ENCODE measurements around the gene DARS1.

DNA sequence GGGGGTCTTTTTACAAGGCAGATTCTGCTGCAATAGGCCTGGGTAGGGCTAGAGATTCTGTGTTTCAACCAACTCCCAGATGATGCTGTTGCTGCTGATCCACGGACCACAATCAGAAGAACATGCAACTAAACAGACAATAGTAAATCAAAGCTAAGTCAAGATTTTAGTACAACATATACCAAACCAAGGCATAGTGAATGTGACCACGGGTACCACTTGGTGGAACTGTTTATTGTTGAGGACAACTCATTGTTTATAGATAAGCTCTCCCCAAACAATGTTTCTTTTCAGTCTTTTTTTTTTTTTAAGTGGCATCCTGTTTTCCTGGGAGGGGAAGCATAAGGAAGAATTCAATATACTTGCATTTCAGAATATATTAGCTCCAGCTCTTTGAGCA lies 36.0 kb upstream of the DARS1 start:
- no peak for TF ChIP-seq POLR2AphosphoS5 (IDR thresholded peaks at IDR 0.05; ENCODE audit: low read depth, low read length)
- TF ChIP-seq, protein P1, sequence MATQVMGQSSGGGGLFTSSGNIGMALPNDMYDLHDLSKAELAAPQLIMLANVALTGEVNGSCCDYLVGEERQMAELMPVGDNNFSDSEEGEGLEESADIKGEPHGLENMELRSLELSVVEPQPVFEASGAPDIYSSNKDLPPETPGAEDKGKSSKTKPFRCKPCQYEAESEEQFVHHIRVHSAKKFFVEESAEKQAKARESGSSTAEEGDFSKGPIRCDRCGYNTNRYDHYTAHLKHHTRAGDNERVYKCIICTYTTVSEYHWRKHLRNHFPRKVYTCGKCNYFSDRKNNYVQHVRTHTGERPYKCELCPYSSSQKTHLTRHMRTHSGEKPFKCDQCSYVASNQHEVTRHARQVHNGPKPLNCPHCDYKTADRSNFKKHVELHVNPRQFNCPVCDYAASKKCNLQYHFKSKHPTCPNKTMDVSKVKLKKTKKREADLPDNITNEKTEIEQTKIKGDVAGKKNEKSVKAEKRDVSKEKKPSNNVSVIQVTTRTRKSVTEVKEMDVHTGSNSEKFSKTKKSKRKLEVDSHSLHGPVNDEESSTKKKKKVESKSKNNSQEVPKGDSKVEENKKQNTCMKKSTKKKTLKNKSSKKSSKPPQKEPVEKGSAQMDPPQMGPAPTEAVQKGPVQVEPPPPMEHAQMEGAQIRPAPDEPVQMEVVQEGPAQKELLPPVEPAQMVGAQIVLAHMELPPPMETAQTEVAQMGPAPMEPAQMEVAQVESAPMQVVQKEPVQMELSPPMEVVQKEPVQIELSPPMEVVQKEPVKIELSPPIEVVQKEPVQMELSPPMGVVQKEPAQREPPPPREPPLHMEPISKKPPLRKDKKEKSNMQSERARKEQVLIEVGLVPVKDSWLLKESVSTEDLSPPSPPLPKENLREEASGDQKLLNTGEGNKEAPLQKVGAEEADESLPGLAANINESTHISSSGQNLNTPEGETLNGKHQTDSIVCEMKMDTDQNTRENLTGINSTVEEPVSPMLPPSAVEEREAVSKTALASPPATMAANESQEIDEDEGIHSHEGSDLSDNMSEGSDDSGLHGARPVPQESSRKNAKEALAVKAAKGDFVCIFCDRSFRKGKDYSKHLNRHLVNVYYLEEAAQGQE (IDR thresholded peaks at IDR 0.05; ENCODE audit: insufficient read depth in 1 of 2, low read depth in 2 of 2, low read length in 2 of 2): no peak
